ENCODE measurements around the gene TMEM145. TPM values are rescaled to one million over a fixed set of nuclear protein-coding genes. Genes with fewer than 3 reads are reported as not detected.
A peak's percentile ranks its signal among the peaks of the same experiment; 100 is the strongest.

The TMEM145 gene
- total RNA-seq, 2 experiments from 2014 or later, result 1.8 TPM; not detected in 1

- TF ChIP-seq CTCF (conservative IDR thresholded peaks at IDR 0.05; ENCODE audit: low read length), result no peak
- H3K4me2 ChIP-seq (ENCODE audit: low read length), result no peak overlapping the region
- H3K27ac ChIP-seq (ENCODE audit: low read depth, low read length, poor library complexity, severe bottlenecking), result no peak overlapping the region
- H3K9me3 ChIP-seq (ENCODE audit: low read length), result peaks cover 11% of the 10 kb centered on the region
- H3K36me3 ChIP-seq (ENCODE audit: insufficient read depth, low read length), result peaks cover 20% of the 10 kb centered on the region
- no peaks in the 10 kb centered on the region for H3K9me2 ChIP-seq (ENCODE audit: insufficient read depth, low read length)
- H2AFZ ChIP-seq (ENCODE audit: low read length), result no peak overlapping the region
- DNase-seq (ENCODE audit: low spot score), result no peak
- H3K79me2 ChIP-seq (ENCODE audit: insufficient read depth, low read depth, low read length), result no peaks in the 10 kb centered on the region
- no TSS peak for BruUV-seq (replicated peaks)
- H3K4me3 ChIP-seq (ENCODE audit: low read depth, low read length, poor library complexity, severe bottlenecking), result no peak overlapping the region
- CTCF ChIA-PET (ENCODE audit: unreplicated experiment), result no interaction called here
- POLR2A ChIA-PET, result no interaction called here
- peaks cover 10% of the 10 kb centered on the region for H3K4me1 ChIP-seq (ENCODE audit: insufficient read depth, low read length, poor library complexity, severe bottlenecking)
- no peaks in the 10 kb centered on the region for H4K20me1 ChIP-seq (ENCODE audit: insufficient read depth, low read length)
- intact Hi-C loops (cut with micrococcal nuclease; ENCODE audit: unreplicated experiment), result no loop called here
Measured at GRCh38 chr19:42362891-42363440, 49.9 kb downstream of the TMEM145 start.

GRCh38 chr19:42363614-42364346, 50.7 kb downstream of the TMEM145 start:
- ChIA-PET POLR2A (no interaction called here), CTCF (ENCODE audit: unreplicated experiment) (no interaction called here)
- Histone ChIP-seq H3K4me1 (ENCODE audit: insufficient read depth, low read length, poor library complexity, severe bottlenecking) (peaks cover 10% of the 10 kb centered on the region), H3K27ac (ENCODE audit: low read depth, low read length, poor library complexity, severe bottlenecking) (no peak overlapping the region), H3K36me3 (ENCODE audit: insufficient read depth, low read length) (peaks cover 20% of the 10 kb centered on the region), H2AFZ (ENCODE audit: low read length) (no peak overlapping the region), H3K4me3 (ENCODE audit: low read depth, low read length, poor library complexity, severe bottlenecking) (no peak overlapping the region), H3K79me2 (ENCODE audit: insufficient read depth, low read depth, low read length) (no peaks in the 10 kb centered on the region), H3K4me2 (ENCODE audit: low read length) (no peak overlapping the region), H3K9me3 (ENCODE audit: low read length) (peaks cover 11% of the 10 kb centered on the region), H3K9me2 (ENCODE audit: insufficient read depth, low read length) (no peaks in the 10 kb centered on the region), H4K20me1 (ENCODE audit: insufficient read depth, low read length) (no peaks in the 10 kb centered on the region)
- intact Hi-C loops (cut with micrococcal nuclease; ENCODE audit: unreplicated experiment), result no loop called here
- no TSS peak for BruUV-seq (replicated peaks)
- no peak for TF ChIP-seq EZH2phosphoT487 (IDR thresholded peaks at IDR 0.05; ENCODE audit: borderline replicate concordance, low read depth, low read length)
- peak; percentile 52 for DNase-seq (ENCODE audit: low spot score)

- POLR2A ChIA-PET, result no interaction called here
Measured at GRCh38 chr19:42366673-42367072, 53.6 kb downstream of the TMEM145 start.

More at GRCh38 chr19:42366673-42367072, 53.6 kb downstream of the TMEM145 start:
- Histone ChIP-seq H3K27ac (ENCODE audit: low read depth, low read length, poor library complexity, severe bottlenecking) (no peak overlapping the region), H3K36me3 (ENCODE audit: insufficient read depth, low read length) (peaks cover 20% of the 10 kb centered on the region), H3K4me3 (ENCODE audit: low read depth, low read length, poor library complexity, severe bottlenecking) (no peak overlapping the region), H3K4me1 (ENCODE audit: insufficient read depth, low read length, poor library complexity, severe bottlenecking) (peaks cover 15% of the 10 kb centered on the region), H2AFZ (ENCODE audit: low read length) (no peak overlapping the region), H3K79me2 (ENCODE audit: insufficient read depth, low read depth, low read length) (no peaks in the 10 kb centered on the region), H3K9me3 (ENCODE audit: low read length) (peaks cover 11% of the 10 kb centered on the region), H4K20me1 (ENCODE audit: insufficient read depth, low read length) (no peaks in the 10 kb centered on the region), H3K4me2 (ENCODE audit: low read length) (no peak overlapping the region), H3K9me2 (ENCODE audit: insufficient read depth, low read length) (no peaks in the 10 kb centered on the region)
- CTCF ChIA-PET (ENCODE audit: unreplicated experiment), result no interaction called here
- BruUV-seq (replicated peaks), result no TSS peak
- intact Hi-C loops (cut with micrococcal nuclease; ENCODE audit: unreplicated experiment), result no loop called here
- TF ChIP-seq EZH2phosphoT487 (IDR thresholded peaks at IDR 0.05; ENCODE audit: borderline replicate concordance, low read depth, low read length) (no peak), CTCF (conservative IDR thresholded peaks at IDR 0.05; ENCODE audit: low read length) (no peak)
- no peak for DNase-seq (ENCODE audit: low spot score)

Measured in OCI-LY7 (cell line).